ENCODE data around the gene PRDM2. TPM values are rescaled to one million over a fixed set of nuclear protein-coding genes. Genes with fewer than 3 reads are reported as not detected.

The PRDM2 gene
- total RNA-seq, 4 donors from 2014 or later = 26.3 to 39.5 (median 34.6) TPM

GRCh38 chr1:13825033-13825432 lies 125.0 kb downstream of the PRDM2 start:
- no peak for ATAC-seq (ENCODE audit: low FRiP score)
- TF ChIP-seq, protein P1, sequence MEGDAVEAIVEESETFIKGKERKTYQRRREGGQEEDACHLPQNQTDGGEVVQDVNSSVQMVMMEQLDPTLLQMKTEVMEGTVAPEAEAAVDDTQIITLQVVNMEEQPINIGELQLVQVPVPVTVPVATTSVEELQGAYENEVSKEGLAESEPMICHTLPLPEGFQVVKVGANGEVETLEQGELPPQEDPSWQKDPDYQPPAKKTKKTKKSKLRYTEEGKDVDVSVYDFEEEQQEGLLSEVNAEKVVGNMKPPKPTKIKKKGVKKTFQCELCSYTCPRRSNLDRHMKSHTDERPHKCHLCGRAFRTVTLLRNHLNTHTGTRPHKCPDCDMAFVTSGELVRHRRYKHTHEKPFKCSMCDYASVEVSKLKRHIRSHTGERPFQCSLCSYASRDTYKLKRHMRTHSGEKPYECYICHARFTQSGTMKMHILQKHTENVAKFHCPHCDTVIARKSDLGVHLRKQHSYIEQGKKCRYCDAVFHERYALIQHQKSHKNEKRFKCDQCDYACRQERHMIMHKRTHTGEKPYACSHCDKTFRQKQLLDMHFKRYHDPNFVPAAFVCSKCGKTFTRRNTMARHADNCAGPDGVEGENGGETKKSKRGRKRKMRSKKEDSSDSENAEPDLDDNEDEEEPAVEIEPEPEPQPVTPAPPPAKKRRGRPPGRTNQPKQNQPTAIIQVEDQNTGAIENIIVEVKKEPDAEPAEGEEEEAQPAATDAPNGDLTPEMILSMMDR (IDR thresholded peaks at IDR 0.05) = no peak
- DNase-seq (ENCODE audit: low spot score) = no peak

DNA sequence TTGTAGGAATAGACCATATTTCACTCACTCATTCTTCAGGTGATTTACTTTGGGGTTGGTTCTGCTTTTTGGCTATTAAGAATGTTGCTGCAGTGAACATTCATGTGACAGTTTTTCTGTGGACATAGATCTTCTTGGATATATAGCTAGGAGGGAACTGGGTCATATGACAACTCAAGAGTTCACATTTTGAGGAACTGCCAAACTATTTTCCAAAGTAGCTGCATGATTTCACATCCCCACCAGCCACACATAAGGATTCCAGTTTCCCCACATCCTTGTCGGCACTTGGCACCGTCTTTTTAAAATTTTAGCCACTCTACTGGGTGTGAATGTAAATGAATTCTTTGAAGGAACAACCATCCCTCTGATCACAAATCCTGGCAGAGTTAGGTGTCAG lies 126.0 kb downstream of the PRDM2 start:
- DNase-seq (ENCODE audit: low spot score) = no peak
- TF ChIP-seq, protein P1 (IDR thresholded peaks at IDR 0.05) = no peak
- no peak for ATAC-seq (ENCODE audit: low FRiP score)

GRCh38 chr1:13826591-13826990 lies 126.6 kb downstream of the PRDM2 start:
- no peak for DNase-seq (ENCODE audit: low spot score)
- ATAC-seq (ENCODE audit: low FRiP score) = no peak
- TF ChIP-seq, protein P1 (IDR thresholded peaks at IDR 0.05) = no peak

DNA sequence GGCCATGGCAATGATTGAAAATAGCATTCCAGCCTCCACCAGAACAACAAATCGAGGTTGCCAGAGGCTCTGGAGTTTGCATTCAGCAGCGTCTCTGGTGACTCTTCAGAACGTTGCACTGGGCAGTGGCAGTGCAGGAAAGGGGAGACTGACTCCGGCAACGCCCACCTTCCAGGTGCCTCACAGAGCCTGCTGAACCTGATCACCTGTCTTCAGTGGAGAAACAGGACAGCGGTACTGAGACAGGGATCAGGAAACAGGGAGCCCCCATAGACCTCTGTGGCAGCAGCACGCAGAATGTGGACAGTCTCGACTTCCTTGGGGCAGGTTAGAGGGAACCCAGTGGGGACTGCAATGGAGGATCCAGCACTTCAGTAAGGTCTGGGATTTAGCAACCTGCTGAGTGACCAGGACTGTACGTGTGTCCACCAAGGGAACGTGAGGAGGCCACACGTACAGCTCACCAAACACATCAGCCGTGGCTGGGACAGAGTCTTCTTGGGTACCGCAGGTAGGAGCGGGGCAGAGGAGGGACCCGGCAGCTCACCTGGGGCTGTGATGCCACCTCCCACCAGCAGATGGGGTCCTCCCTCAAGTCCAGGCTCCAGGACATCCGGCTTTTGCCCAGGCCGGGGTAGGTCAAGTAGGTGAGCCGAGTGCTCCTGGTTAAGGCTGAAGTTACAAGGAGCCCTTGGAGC lies 128.6 kb downstream of the PRDM2 start:
- DNase-seq (ENCODE audit: low spot score) = no peak
- peak; percentile 26 for ATAC-seq (ENCODE audit: low FRiP score)
- TF ChIP-seq, protein P1 (IDR thresholded peaks at IDR 0.05) = no peak

GRCh38 chr1:13829152-13829769 lies 129.3 kb downstream of the PRDM2 start:
- DNase-seq (ENCODE audit: low spot score) = no peak
- no peak for ATAC-seq (ENCODE audit: low FRiP score)
- TF ChIP-seq, protein P1 (IDR thresholded peaks at IDR 0.05) = no peak

DNA sequence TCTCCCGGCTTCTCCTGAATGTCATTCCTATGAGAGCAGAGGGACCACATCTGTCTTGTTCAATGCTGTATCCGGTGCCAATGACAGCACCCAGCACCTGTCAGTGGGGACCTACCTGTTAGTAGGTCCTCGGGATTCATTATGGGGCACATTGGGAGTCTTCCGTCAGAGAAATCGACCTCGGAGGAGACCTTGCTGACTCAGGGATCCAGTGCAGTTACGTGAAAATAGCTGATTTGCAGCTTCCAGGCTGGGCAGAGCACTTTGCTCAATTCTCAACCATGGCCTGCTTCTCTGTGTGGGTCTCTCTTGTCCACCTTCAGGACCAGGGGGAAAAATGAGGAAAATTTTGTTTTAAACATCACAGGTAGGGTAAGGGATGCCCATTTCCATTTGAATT lies 130.2 kb downstream of the PRDM2 start:
- no peak for ATAC-seq (ENCODE audit: low FRiP score)
- TF ChIP-seq, protein P1 (IDR thresholded peaks at IDR 0.05) = no peak
- DNase-seq (ENCODE audit: low spot score) = no peak
